A549 (cell line): ENCODE data around the gene CREB5.

Experiments used
- POLR2A ChIP-seq: IDR thresholded peaks from 2 replicates; pipeline ENCODE4 v1.6.1; 2012; ENCODE audit warnings: mild to moderate bottlenecking, low read length
- REST ChIP-seq: fragments of 200-600 bp; sonication (generic); IDR thresholded peaks from 2 replicates; pipeline ENCODE4 v1.6.1; 2016; ENCODE audit warnings: antibody characterized with exemption, mild to moderate bottlenecking, moderate library complexity
- TF ChIP-seq, protein P1 (sequence below): fragments of >200 bp; sonication (Bioruptor Twin); formaldehyde crosslinking; IDR thresholded peaks from 3 replicates; pipeline ENCODE4 v1.5.1; 2016

DNA sequence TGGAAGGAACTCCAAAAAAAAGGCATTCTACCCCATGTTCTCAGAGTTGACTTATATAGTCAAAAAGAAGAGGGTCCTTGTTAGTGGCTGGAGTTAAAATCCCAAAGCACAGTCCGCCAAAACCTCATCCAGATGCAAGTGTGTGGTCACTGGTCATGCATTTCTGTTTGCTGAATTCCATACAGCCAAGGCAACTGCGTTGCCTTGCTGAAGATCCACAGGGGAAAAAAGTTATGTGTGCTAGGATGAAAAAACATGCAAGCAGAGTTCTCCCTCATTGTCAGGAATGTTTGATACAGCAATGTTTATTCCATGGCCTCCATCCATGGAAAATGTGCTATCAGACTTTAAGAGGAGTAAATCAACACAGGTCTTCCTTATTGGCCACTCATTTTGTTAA, 213.1 kb downstream of the CREB5 start:
- TF ChIP-seq, protein P1, sequence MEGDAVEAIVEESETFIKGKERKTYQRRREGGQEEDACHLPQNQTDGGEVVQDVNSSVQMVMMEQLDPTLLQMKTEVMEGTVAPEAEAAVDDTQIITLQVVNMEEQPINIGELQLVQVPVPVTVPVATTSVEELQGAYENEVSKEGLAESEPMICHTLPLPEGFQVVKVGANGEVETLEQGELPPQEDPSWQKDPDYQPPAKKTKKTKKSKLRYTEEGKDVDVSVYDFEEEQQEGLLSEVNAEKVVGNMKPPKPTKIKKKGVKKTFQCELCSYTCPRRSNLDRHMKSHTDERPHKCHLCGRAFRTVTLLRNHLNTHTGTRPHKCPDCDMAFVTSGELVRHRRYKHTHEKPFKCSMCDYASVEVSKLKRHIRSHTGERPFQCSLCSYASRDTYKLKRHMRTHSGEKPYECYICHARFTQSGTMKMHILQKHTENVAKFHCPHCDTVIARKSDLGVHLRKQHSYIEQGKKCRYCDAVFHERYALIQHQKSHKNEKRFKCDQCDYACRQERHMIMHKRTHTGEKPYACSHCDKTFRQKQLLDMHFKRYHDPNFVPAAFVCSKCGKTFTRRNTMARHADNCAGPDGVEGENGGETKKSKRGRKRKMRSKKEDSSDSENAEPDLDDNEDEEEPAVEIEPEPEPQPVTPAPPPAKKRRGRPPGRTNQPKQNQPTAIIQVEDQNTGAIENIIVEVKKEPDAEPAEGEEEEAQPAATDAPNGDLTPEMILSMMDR: no peak
- TF ChIP-seq REST (no peak), POLR2A (no peak)
